CD4-positive, alpha-beta T cell (primary cell): ENCODE results near the gene ACE. TPM values are rescaled to one million over a fixed set of nuclear protein-coding genes. Genes with fewer than 3 reads are reported as not detected.

Source experiments
- ATAC-seq: fragments of 200-7000 bp; cut with Tn5 transposase; one replicate; pipeline ENCODE4 v1.10.0; 2022; ENCODE audit warnings: mild to moderate bottlenecking; ENCODE audit not compliant: poor library complexity
- CTCF ChIA-PET: fragments of 350-600 bp; sonication (Branson Sonifier 250); formaldehyde crosslinking; loops from one replicate; lab custom pipeline; 2021; ENCODE audit warnings: antibody characterized with exemption, inconsistent platforms; lab: Charles Lee
- POLR2A ChIA-PET: fragments of 350-600 bp; sonication (Branson Sonifier 250); formaldehyde crosslinking; loops from one replicate; lab custom pipeline; 2021; ENCODE audit warnings: antibody characterized with exemption, inconsistent platforms; lab: Charles Lee
- DNase-seq, 14 experiments: peaks; one replicate each; pipeline ENCODE4 v3.0.0-alpha.2; 2013 to 2020; ENCODE audit warnings: mixed read lengths in 2 of 14
- H3K27ac ChIP-seq, 2 donors: one replicate each; pipeline versions ENCODE4 v1.5.1 to v1.7.0; 2013; ENCODE audit warnings: low read length in 2 of 2, low read depth in 1 of 2, mild to moderate bottlenecking in 1 of 2
- H3K27me3 ChIP-seq, 2 experiments: 1 replicate in 1 of 2; 2 replicates in 1 of 2; pipeline versions ENCODE4 v1.6.1 to v1.7.0; 2013; ENCODE audit warnings: low read length in 2 of 2, control low read depth in 1 of 2, mild to moderate bottlenecking in 1 of 2, moderate library complexity in 1 of 2; ENCODE audit not compliant: insufficient read depth in 2 of 2, control insufficient read depth in 1 of 2
- H3K36me3 ChIP-seq: one replicate; pipeline ENCODE4 v1.6.1; 2013; ENCODE audit warnings: low read length, control low read depth; ENCODE audit not compliant: insufficient read depth
- H3K4me1 ChIP-seq: one replicate; pipeline ENCODE4 v1.6.1; 2013; ENCODE audit warnings: low read length, control low read depth; ENCODE audit not compliant: insufficient read depth
- H3K4me3 ChIP-seq: one replicate; pipeline ENCODE4 v1.5.1; 2013; ENCODE audit warnings: mild to moderate bottlenecking, low read length, moderate library complexity
- H3K9me3 ChIP-seq, 2 experiments: 1 replicate in 1 of 2; 2 replicates in 1 of 2; pipeline versions ENCODE4 v1.6.1 to v1.7.0; 2013; ENCODE audit warnings: low read length in 2 of 2, mild to moderate bottlenecking in 2 of 2, control low read depth in 1 of 2, moderate library complexity in 1 of 2; ENCODE audit not compliant: control insufficient read depth in 1 of 2, insufficient read depth in 1 of 2
- H3K27ac Mint-ChIP-seq: one replicate; pipeline ENCODE4 v1.8.0; 2020; ENCODE audit warnings: mixed read lengths
- H3K27me3 Mint-ChIP-seq: one replicate; pipeline ENCODE4 v1.8.0; 2021; ENCODE audit warnings: mixed read lengths
- H3K36me3 Mint-ChIP-seq: one replicate; pipeline ENCODE4 v1.8.0; 2021; ENCODE audit warnings: low read depth, mixed read lengths
- H3K4me1 Mint-ChIP-seq: one replicate; pipeline ENCODE4 v1.8.0; 2021; ENCODE audit warnings: low read depth, mixed read lengths
- H3K4me3 Mint-ChIP-seq: one replicate; pipeline ENCODE4 v1.8.0; 2020; ENCODE audit warnings: mild to moderate bottlenecking, mixed read lengths
- H3K9me3 Mint-ChIP-seq: one replicate; pipeline ENCODE4 v1.8.0; 2020; ENCODE audit warnings: mixed read lengths
- CTCF ChIP-seq: fragments of 200-600 bp; IDR thresholded peaks from one replicate; pipeline ENCODE4 v1.8.0; 2022; ENCODE audit warnings: antibody characterized with exemption, mild to moderate bottlenecking
- intact Hi-C, 2 experiments: fragments of 100-400 bp; cut with DNase I in 1 of 2; cut with micrococcal nuclease in 1 of 2; formaldehyde crosslinking; loops; one replicate each; pipeline versions ENCODE4 v1.15.1 to v1.9.0; 2023 to 2025; cut with DNase I, micrococcal nuclease
- total RNA-seq, 174 experiments: library from RNA in 2 of 174; stranded (reverse) in 2 of 174; gene quantifications; one replicate each; pipeline ENCODE4 v1.2.3 and lab custom pipeline; 2021 to 2026

ACE gene
- total RNA-seq, 2 experiments from 2014 or later, result 7.4 to 10.2 TPM

GRCh38 chr17:63515426-63515825 lies 38.6 kb downstream of the ACE start:
- no peaks in the 10 kb centered on the region for H3K36me3 Mint-ChIP-seq
- H3K9me3 ChIP-seq, result peaks cover 0 to 5% of the 10 kb centered on the region in 2 experiments
- CTCF ChIA-PET, result no interaction called here
- no peak overlapping the region for H3K4me3 Mint-ChIP-seq
- intact Hi-C loops, result no loop called here
- POLR2A ChIA-PET, result no interaction called here
- no peak overlapping the region for H3K27ac Mint-ChIP-seq
- no peak overlapping the region for H3K4me3 ChIP-seq
- no peaks in the 10 kb centered on the region for H3K36me3 ChIP-seq
- H3K27me3 ChIP-seq, result peaks cover 0 to 2% of the 10 kb centered on the region in 2 experiments
- H3K9me3 Mint-ChIP-seq, result no peaks in the 10 kb centered on the region
- H3K4me1 Mint-ChIP-seq, result no peaks in the 10 kb centered on the region
- DNase-seq (no peak), ATAC-seq (no peak)
- no peak for TF ChIP-seq CTCF
- H3K27ac ChIP-seq, result no peak overlapping the region
- H3K4me1 ChIP-seq, result no peaks in the 10 kb centered on the region
- H3K27me3 Mint-ChIP-seq, result peaks cover 6% of the 10 kb centered on the region

- Mint-ChIP-seq H3K4me1 (no peaks in the 10 kb centered on the region), H3K4me3 (no peak overlapping the region), H3K27ac (no peak overlapping the region), H3K27me3 (peaks cover 19% of the 10 kb centered on the region), H3K36me3 (no peaks in the 10 kb centered on the region), H3K9me3 (no peaks in the 10 kb centered on the region)
- Histone ChIP-seq H3K27me3 (peaks cover 0 to 6% of the 10 kb centered on the region in 2 experiments), H3K4me3 (no peak overlapping the region), H3K27ac (no peak overlapping the region), H3K4me1 (no peaks in the 10 kb centered on the region), H3K36me3 (no peaks in the 10 kb centered on the region), H3K9me3 (peaks cover 0 to 5% of the 10 kb centered on the region in 2 experiments)
- no peak for ATAC-seq
- POLR2A ChIA-PET, result no interaction called here
- intact Hi-C loops, result no loop called here
- TF ChIP-seq CTCF, result no peak
- CTCF ChIA-PET, result no interaction called here
- DNase-seq, result no peak
Measured at GRCh38 chr17:63516910-63517824, 40.3 kb downstream of the ACE start.

GRCh38 chr17:63517825-63518534 lies 41.1 kb downstream of the ACE start:
- no peaks in the 10 kb centered on the region for H3K9me3 Mint-ChIP-seq
- Histone ChIP-seq H3K4me1 (no peaks in the 10 kb centered on the region), H3K27me3 (peaks cover 0 to 8% of the 10 kb centered on the region in 2 experiments), H3K36me3 (no peaks in the 10 kb centered on the region), H3K9me3 (peaks cover 0 to 5% of the 10 kb centered on the region in 2 experiments), H3K4me3 (no peak overlapping the region), H3K27ac (no peak overlapping the region)
- CTCF ChIA-PET, result no interaction called here
- no peak for DNase-seq
- peaks cover 19% of the 10 kb centered on the region for H3K27me3 Mint-ChIP-seq
- no peak for TF ChIP-seq CTCF
- H3K27ac Mint-ChIP-seq, result no peak overlapping the region
- H3K36me3 Mint-ChIP-seq, result no peaks in the 10 kb centered on the region
- intact Hi-C loops, result no loop called here
- POLR2A ChIA-PET, result no interaction called here
- no peaks in the 10 kb centered on the region for H3K4me1 Mint-ChIP-seq
- no peak for ATAC-seq
- H3K4me3 Mint-ChIP-seq, result no peak overlapping the region
